Epidermal melanocyte (primary cell): ENCODE measurements around the gene PTPRN2.

Experiments
- DNase-seq: peaks from one replicate; pipeline ENCODE4 v3.0.0; 2011; ENCODE audit warnings: low spot score; ENCODE audit not compliant: insufficient read length

The PTPRN2 gene

GRCh38 chr7:157662981-157663716, 924.5 kb downstream of the PTPRN2 start:
- DNase-seq, result no peak

DNA sequence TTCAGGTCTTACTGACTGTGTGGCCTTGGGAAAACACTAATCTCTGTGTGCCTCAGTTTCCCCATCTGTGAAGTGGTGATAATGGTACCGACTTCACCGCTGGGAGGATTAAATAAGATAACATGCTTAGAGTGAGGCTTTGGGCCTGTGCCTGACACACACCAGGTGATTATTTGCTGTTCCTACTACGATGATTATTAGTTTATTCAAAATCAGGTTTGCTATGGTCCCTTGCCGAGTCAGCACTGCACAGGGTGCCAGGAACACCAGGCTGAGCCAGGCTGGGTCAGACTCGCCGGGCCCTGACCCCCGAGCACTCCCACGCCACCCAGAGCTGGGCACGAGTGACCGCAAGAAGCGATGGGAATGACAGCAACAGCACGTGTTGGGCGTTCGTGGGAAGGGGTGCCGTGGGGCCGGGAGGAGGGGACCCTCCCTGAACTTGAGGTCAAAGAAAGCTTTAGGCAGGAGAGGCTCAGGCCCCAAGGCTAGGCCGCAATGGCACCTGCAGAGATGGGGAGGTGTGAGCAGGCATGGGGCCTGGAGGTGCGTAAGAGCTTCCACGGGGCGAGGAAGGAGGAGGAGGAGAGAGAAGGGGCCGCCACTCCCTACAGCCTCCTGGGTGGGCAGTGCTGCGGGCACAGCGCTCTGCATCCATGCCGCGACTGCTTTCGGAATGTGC, 925.4 kb downstream of the PTPRN2 start:
- DNase-seq, result no peak

- DNase-seq, result no peak
Measured at GRCh38 chr7:157661611-157661975, 926.0 kb downstream of the PTPRN2 start.

GRCh38 chr7:157660971-157661610, 926.5 kb downstream of the PTPRN2 start:
- DNase-seq, result no peak

GRCh38 chr7:157658851-157659412, 928.7 kb downstream of the PTPRN2 start:
- no peak for DNase-seq

DNA sequence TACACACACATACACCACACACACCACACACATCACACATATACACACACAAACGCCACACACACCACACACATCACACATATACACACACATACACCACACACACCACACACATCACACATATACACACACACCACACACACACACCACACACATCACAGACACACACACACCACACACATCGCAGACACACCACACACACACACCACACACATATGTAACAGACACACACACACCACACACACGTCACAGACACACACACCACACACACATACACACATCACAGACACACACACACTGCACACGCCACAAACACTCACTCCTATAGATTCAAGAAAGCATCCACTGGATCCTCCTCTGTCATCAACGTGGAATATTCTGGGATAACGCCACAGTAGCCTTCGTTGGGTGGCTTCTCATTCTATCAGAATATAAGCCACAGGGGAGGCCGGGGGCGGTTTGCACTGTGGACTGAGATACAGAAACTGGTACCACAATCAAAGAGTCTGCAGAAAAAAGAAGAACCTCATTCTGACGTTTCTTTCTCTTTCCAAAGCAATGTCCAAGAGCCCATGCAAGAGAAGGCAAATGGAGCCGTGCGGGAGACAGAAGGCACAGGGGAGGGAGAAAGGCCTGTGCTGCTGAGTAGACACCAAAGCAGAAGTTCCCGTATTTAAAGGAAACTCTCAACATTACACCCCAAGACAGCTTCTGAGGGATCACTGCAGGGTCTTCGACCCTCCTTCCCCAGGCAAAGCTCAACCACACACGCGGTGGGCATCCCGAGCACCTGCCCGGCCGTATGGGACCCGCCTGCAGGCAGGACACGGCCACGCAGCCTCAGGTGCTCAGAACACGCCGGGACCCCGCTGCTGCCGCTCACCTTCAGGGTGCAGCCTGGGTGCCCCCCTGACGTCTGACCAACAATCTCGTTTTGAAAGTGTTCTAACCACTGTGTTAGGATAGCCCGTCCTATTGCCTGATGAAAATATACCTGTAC, 929.6 kb downstream of the PTPRN2 start:
- DNase-seq, result no peak

DNA sequence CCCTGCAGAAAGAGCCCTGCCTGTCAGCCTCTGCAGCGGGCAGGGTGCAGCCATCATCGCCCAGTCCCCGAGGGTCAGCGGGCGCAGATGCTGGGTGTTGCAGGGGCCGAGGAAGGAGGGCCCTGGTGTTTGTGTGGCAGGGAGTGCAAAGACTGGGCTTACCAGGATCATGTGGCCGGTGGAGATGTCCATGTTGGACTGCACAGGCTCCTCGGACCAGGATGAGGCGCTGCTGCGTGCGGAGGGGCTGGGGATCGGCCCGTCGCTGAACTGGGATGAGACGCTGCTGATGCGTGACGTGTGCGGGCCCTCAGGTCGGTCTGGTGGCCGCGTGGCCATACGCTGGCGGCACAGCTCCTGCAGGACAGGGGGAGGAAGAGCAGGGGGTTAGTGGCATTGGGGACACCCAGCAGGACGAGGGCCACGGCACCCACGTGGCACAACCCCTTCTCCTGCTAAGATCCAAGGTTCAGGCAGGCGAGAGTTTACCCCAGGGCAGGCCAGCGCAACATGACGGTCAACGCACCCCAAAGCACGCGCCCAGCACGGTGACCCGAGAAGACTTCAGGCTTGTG, 931.3 kb downstream of the PTPRN2 start:
- no peak for DNase-seq

DNA sequence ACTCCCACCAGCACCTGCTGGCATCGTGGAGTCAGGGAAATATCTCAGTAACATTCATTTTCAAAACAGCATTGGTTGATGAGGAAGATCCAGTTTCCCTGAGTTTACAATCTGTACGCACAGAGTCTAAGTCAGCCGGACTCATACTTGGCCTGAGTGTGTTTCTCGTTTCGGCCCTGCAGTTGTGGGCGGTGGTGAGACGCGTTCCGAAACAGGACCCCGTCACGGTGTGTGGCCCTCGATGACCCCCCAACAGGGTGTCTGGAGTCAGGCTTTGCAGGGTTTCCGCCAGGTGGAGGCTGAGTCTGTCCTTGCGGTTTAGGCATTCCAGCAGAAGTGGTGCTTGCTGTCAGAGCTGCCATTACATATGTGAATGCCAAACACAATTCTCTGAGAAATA, 933.3 kb downstream of the PTPRN2 start:
- no peak for DNase-seq

DNA sequence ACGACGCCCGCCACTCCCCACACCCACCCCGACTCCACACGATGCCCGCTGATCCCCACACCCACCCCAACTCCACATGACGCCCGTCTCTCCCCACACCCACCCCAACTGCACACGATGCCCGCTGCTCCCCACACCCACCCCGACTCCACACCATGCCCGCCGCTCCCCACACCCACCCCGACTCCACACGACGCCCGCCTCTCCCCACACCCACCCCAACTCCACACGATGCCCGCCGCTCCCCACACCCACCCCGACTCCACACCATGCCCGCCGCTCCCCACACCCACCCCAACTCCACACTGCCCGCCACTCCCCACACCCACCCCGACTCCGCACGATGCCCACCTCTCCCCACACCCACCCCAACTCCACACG, 933.8 kb downstream of the PTPRN2 start:
- no peak for DNase-seq

DNA sequence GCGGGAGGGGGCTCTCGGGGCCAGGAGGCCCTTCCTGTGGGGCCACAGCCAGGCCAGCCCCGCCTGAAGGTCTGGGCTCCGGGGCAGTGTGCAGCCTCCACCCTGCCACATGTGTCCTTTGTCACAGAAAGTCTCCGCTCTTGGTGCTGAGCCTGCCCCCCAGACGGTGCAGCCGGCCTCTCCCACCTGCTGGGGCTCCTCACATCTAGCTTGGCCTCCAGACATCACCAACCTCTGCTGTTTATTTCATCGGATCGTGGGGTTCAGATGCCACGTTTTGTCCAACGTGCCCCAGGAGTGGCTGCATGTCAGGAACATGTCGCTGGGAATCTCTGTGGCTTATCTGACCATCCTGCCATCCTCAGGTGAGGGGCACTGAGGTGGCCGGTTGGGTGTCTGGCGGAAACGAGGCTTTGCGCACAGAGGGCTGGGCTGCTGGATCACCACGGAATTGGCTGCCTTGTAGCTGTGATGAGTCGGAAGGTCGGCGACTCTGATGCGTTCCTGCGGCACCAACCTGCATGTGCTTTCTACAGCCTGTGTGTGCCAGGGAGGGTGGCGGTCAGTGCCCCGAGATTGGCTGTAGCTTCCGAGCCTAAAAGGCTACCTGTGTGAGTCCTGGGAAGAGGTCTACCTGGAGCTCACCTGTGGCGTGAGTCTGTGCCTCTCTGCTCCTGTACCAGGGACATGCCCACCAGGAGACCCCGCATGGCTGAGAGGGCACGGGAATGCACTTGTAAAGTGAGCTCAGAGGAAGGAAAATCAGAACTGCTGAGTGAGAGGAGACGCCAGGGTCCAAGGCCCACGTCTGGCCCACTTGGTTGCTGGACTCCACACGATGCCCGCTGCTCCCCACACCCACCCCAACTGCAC, 934.4 kb downstream of the PTPRN2 start:
- DNase-seq, result no peak

- no peak for DNase-seq
Measured at GRCh38 chr7:157652161-157652953, 935.3 kb downstream of the PTPRN2 start.

DNA sequence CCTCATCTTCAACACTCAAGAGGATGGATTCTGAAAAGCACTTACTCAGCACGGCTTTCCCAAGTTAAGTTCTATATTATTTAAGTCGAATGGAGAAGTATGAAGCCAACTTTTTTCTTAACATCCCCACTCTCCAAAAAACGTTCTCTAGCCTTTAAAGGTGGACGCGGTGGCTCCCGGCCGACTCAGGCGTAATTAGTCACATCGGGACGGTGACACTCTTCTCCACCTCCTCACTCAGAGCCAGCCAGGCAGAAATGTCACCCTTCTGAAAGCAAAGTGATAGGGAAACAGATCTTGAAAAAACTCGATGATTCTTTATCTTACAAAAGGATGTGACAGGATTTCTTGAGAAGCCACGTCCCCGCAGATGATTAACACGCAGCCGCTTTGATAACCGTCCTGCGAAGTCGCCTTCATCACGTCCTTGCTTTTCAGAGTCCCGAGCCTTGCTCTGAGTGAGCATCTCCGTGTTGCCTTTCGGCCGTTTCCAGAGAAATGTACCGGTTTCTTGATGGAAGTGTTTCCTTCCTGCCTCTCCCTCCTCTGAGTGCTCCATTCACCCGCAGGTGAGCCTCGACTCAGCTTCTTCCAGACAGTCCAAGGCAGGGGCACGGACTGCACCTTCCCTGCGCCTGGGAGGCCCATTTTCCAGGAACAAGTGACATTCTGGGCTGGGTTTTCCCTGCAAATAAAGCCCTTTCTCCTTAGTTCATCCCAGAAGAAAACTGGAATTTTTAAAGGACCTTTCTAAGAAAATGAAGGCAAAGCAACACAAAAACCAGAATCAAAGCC, 936.1 kb downstream of the PTPRN2 start:
- DNase-seq, result no peak

GRCh38 chr7:157650801-157651200, 936.8 kb downstream of the PTPRN2 start:
- DNase-seq, result no peak

DNA sequence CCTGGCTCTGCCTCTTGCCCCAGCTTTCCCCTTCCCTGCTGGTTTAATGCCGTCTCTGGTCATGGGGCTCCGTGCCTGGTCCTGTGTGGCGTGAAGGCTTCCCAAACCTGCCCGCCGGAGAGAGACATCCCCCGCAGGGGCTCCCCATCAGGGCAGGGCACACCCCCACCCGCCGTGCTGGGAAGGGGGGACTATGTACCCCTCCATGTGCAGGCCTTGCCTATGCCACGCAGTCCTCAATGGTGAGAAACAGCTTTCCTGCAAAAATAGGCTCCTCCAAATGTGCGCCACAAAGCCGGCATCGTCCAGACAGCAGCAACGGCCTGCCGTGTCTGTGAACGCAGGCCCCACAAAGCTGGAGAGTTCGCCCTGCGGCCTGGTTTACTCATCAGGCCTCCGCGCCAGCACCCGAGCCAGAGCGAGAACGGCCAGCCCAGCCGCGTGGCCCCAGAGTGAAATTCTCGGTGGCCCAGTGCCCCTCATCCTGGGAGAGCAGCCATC, 937.4 kb downstream of the PTPRN2 start:
- DNase-seq, result no peak

- DNase-seq, result no peak
Measured at GRCh38 chr7:157646551-157646950, 941.1 kb downstream of the PTPRN2 start.

GRCh38 chr7:157645539-157645938, 942.1 kb downstream of the PTPRN2 start:
- no peak for DNase-seq

DNA sequence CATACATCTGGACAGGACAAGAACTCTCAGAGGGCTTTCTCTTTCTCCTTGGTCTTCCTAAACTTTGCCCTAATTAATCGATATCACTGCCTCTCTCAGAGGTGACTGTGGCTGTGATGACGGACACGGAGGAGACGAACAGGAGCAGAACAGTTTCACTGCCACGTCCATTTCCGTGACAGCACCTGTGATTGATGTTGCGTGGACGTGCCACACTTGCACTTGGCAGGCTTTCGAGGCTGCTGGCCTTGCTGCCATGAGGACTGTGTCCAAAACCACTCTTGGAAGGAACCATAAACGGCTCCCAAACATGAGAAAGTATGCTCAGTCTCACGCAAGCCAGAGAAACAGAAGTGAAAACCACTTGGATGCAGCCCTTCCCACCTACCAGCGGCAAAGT, 942.7 kb downstream of the PTPRN2 start:
- no peak for DNase-seq

DNA sequence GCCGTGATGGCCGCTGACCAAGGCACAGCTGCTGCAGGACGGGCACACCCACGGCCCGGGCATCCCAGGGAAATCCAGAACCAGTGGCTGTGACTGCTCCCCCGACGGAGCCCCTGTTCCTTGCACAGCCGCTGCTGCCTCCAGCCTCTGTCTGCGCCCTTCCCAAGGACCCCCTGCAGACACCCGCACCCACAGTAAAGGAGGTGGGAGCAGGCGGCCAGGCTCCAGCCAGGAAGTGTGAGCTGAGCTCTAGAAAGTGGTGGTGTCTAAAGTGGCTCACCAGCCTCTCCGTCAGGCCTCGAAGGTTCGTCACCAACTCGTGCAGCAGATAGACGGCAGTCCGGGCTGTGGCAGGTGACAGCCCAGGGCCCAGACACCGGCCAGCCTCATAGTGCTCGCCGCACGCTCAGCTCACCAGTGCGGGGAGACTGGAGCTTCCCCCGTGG, 944.1 kb downstream of the PTPRN2 start:
- no peak for DNase-seq
